T-helper 1 cell treated with Interleukin-12 subunit alpha and Interleukin-12 subunit beta and Interleukin-4 antibody, amounts not matched to agents 30 ng/mL and 1 ng/mL, for 36 hours (primary cell): ENCODE data around the gene URM1. TPM values are rescaled to one million over a fixed set of nuclear protein-coding genes. Genes with fewer than 3 reads are reported as not detected.

Source experiments
- intact Hi-C: fragments of 100-400 bp; cut with micrococcal nuclease; formaldehyde crosslinking; loops from one replicate; pipeline ENCODE4 v1.15.1; 2024
- total RNA-seq: library from RNA; stranded (reverse); gene quantifications from 2 replicates; pipeline ENCODE4 v1.2.3, GENCODE V29; 2022

URM1 gene
- total RNA-seq, 1 donor from 2014 or later = 75.8 TPM

- intact Hi-C loops = loop anchor here (5.0 kb wide), 1 partner anchor 217 kb away; the partner anchor contains the start of gene PTGES2
Observed at GRCh38 chr9:128343855-128344254, 27.3 kb upstream of the URM1 start.

GRCh38 chr9:128344931-128345605 lies 26.1 kb upstream of the URM1 start:
- intact Hi-C loops = loop anchor here (5.0 kb wide), 1 partner anchor 218 kb away; the partner anchor contains the start of gene PTGES2

- intact Hi-C loops = no loop called here
Observed at GRCh38 chr9:128349125-128349524, 22.0 kb upstream of the URM1 start.

- intact Hi-C loops = no loop called here
Observed at GRCh38 chr9:128349772-128350171, 21.4 kb upstream of the URM1 start.

GRCh38 chr9:128355451-128355850 lies 15.7 kb upstream of the URM1 start:
- intact Hi-C loops = no loop called here

- intact Hi-C loops = no loop called here
Observed at GRCh38 chr9:128358090-128358489, 13.1 kb upstream of the URM1 start.

GRCh38 chr9:128358861-128359260 lies 12.3 kb upstream of the URM1 start:
- intact Hi-C loops = no loop called here

GRCh38 chr9:128360826-128361225 lies 10.3 kb upstream of the URM1 start:
- intact Hi-C loops = loop anchor here (5.0 kb wide), 1 partner anchor 76 kb away; no protein-coding TSS in a partner anchor

GRCh38 chr9:128361296-128361985 lies 9.7 kb upstream of the URM1 start:
- intact Hi-C loops = loop anchor here (5.0 kb wide), 1 partner anchor 76 kb away; no protein-coding TSS in a partner anchor

GRCh38 chr9:128361986-128362646 lies 9.1 kb upstream of the URM1 start:
- intact Hi-C loops = loop anchor here (1.0 to 5.0 kb wide), 10 partner anchors 9 to 225 kb away; partner anchors contain the start of genes CERCAM, COQ4, GOLGA2 and ODF2

GRCh38 chr9:128362774-128363173 lies 8.4 kb upstream of the URM1 start:
- intact Hi-C loops = loop anchor here (1.0 to 5.0 kb wide), 10 partner anchors 9 to 224 kb away; partner anchors contain the start of genes CERCAM, COQ4, GOLGA2 and ODF2

GRCh38 chr9:128365525-128365924 lies 5.6 kb upstream of the URM1 start:
- intact Hi-C loops = no loop called here

- intact Hi-C loops = no loop called here
Observed at GRCh38 chr9:128369024-128369706, 2.0 kb upstream of the URM1 start.

GRCh38 chr9:128370367-128370751 lies 815 bp upstream of the URM1 start:
- intact Hi-C loops = loop anchor here (2.0 to 5.0 kb wide), 6 partner anchors 50 to 416 kb away; partner anchors contain the start of genes CERCAM, CIZ1, PTGES2 and TBC1D13

- intact Hi-C loops = loop anchor here (1.0 to 5.0 kb wide), 15 partner anchors 9 to 415 kb away; partner anchors contain the start of genes CERCAM, CIZ1, COQ4 and GLE1
Observed at GRCh38 chr9:128371630-128372117, 500 bp downstream of the URM1 start.

- intact Hi-C loops = loop anchor here (5.0 kb wide), 1 partner anchor 245 kb away; the partner anchor contains the start of gene PTGES2
Observed at GRCh38 chr9:128372188-128372641, 1.0 kb downstream of the URM1 start.

- intact Hi-C loops = loop anchor here (5.0 kb wide), 1 partner anchor 245 kb away; the partner anchor contains the start of gene PTGES2
Observed at GRCh38 chr9:128372784-128373183, 1.6 kb downstream of the URM1 start.

- intact Hi-C loops = loop anchor here (5.0 kb wide), 1 partner anchor 247 kb away; the partner anchor contains the start of gene PTGES2
Observed at GRCh38 chr9:128374221-128374675, 3.1 kb downstream of the URM1 start.

GRCh38 chr9:128375865-128376264 lies 4.7 kb downstream of the URM1 start:
- intact Hi-C loops = no loop called here

- intact Hi-C loops = no loop called here
Observed at GRCh38 chr9:128382261-128382660, 11.1 kb downstream of the URM1 start.
